Panc1 (cell line): ENCODE measurements around the gene ANTXR1. TPM values are rescaled to one million over a fixed set of nuclear protein-coding genes. Genes with fewer than 3 reads are reported as not detected.

Experiments used
- ATAC-seq: fragments of 200-7000 bp; cut with Tn5 transposase; 2 replicates; pipeline ENCODE4 v1.9.1; 2020; ENCODE audit warnings: mild to moderate bottlenecking, moderate library complexity
- BruUV-seq: library from RNA; stranded (reverse); fragments of 400-500 nt; replicated peaks from 2 replicates; lab custom pipeline; 2021; lab: Mats Ljungman, UMichigan
- CTCF ChIA-PET: fragments of 300-600 bp; sonication (Branson Sonifier 250); formaldehyde crosslinking; loops from one replicate; lab custom pipeline; 2022; ENCODE audit warnings: antibody characterized with exemption; lab: Charles Lee
- POLR2A ChIA-PET: fragments of 300-600 bp; sonication (Branson Sonifier 250); formaldehyde crosslinking; loops from one replicate; lab custom pipeline; 2022; ENCODE audit warnings: antibody characterized with exemption; lab: Charles Lee
- DNase-seq: peaks from one replicate; pipeline ENCODE4 v3.0.0-alpha.2; 2010; ENCODE audit warnings: low read depth, low spot score
- H3K27ac ChIP-seq: 2 replicates; pipeline ENCODE4 v1.5.1; 2011; ENCODE audit warnings: mild to moderate bottlenecking, low read length, inconsistent platforms
- H3K27me3 ChIP-seq: fragments of 200-500 bp; sonication (Bioruptor generic); 2 replicates; pipeline ENCODE4 v1.6.0; 2014; ENCODE audit warnings: low read length, inconsistent platforms; ENCODE audit not compliant: control insufficient read depth, insufficient read depth
- H3K36me3 ChIP-seq: fragments of 200-500 bp; sonication (Bioruptor generic); 2 replicates; pipeline ENCODE4 v1.5.1; 2014; ENCODE audit warnings: inconsistent platforms, mild to moderate bottlenecking, low read length, moderate library complexity; ENCODE audit not compliant: control insufficient read depth, insufficient read depth
- H3K4me1 ChIP-seq: 2 replicates; pipeline ENCODE4 v1.5.1; 2011; ENCODE audit warnings: inconsistent platforms, mild to moderate bottlenecking, low read length, moderate library complexity; ENCODE audit not compliant: control insufficient read depth, insufficient read depth
- H3K4me3 ChIP-seq, 2 experiments: 2 replicates each; pipeline ENCODE4 v1.5.1; 2011 to 2012; ENCODE audit warnings: low read depth in 2 of 2, low read length in 2 of 2, mild to moderate bottlenecking in 2 of 2, inconsistent platforms in 1 of 2, moderate library complexity in 1 of 2
- H3K9me3 ChIP-seq: fragments of 200-500 bp; sonication (Bioruptor generic); 2 replicates; pipeline ENCODE4 v1.5.1; 2014; ENCODE audit warnings: low read depth, mild to moderate bottlenecking, inconsistent platforms, low read length, moderate library complexity; ENCODE audit not compliant: control insufficient read depth, insufficient read depth
- POLR2AphosphoS5 ChIP-seq: IDR thresholded peaks from 2 replicates; pipeline ENCODE4 v1.6.1; 2012; ENCODE audit warnings: mild to moderate bottlenecking, low read depth, low read length, moderate library complexity
- REST ChIP-seq, 2 experiments: IDR thresholded peaks; 2 replicates each; pipeline ENCODE4 v1.6.1; 2011 to 2012; ENCODE audit warnings: low read depth in 2 of 2, control low read depth in 1 of 2, low read length in 1 of 2, mild to moderate bottlenecking in 1 of 2, moderate library complexity in 1 of 2; ENCODE audit not compliant: insufficient read depth in 1 of 2
- SIN3A ChIP-seq: IDR thresholded peaks from 2 replicates; pipeline ENCODE4 v1.6.1; 2012; ENCODE audit warnings: low read depth, mild to moderate bottlenecking, low read length, moderate library complexity, borderline replicate concordance; ENCODE audit not compliant: insufficient read depth
- TCF7L2 ChIP-seq: IDR thresholded peaks from 2 replicates; pipeline ENCODE4 v1.6.1; 2011; ENCODE audit warnings: mild to moderate bottlenecking, low read depth, low read length, inconsistent platforms
- in situ Hi-C: cut with HindIII; loops from 2 replicates; pipeline ENCODE4 v1.10.0; 2016; ENCODE audit warnings: low sequenced_read_pairs, low pct_unique_long_range_greater_than_20kb
- intact Hi-C: fragments of 100-400 bp; cut with micrococcal nuclease; formaldehyde crosslinking; loops from one replicate; pipeline ENCODE4 v1.10.0; 2022; ENCODE audit not compliant: unreplicated experiment
- total RNA-seq: library from RNA; stranded (reverse); gene quantifications from one replicate; pipeline ENCODE4 v1.2.1, GENCODE V29; 2021; ENCODE audit not compliant: unreplicated experiment
- TF ChIP-seq, protein P1 (sequence below): fragments of 450-650 bp; IDR thresholded peaks from 2 replicates; pipeline ENCODE4 v1.5.1; 2017; ENCODE audit warnings: mild to moderate bottlenecking

The ANTXR1 gene
- total RNA-seq, 1 experiment from 2014 or later, result 132 TPM

DNA sequence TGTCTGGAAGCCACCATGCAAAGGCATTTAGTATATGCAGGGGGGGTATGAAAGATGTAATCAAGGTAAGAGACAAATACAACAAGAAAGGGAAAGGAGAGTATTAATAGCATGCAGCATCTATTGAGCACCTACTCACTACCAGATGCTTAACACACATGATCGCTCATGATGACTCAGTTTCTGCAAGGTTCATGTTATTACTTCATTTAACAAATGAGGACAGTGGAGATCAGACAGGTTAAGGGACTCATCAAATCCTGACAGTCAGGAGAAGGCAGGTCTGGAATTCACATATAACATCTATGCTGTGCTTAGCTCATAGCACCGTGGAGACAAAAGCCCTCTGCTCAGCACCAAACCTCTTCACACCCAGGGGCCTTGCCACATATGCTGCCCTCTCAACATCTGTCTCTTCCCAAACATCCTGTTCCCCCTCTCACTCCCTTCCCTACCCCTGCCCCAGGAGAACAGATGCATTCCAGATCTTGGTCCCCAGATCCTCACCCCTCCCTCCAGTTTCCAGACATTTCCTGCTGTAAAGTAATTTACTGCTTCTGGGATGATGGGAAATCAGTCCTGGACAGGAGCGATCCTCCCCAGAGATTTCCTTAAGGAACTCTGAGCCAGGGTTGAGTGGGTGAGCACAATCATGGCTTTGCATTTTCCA is 155.3 kb downstream of the ANTXR1 start:
- in situ Hi-C loops (no loop called here), intact Hi-C loops (no loop called here)
- 0 out of 2 replicates have a peak, but pooled peaks cover 3% of the 10 kb centered on the region for H3K4me1 ChIP-seq
- no peak for ATAC-seq
- H3K9me3 ChIP-seq, result no peaks in the 10 kb centered on the region
- CTCF ChIA-PET, result no interaction called here
- POLR2A ChIA-PET, result no interaction called here
- no peak overlapping the region for H3K4me3 ChIP-seq
- no peak for TF ChIP-seq REST (IDR thresholded peaks at IDR 0.05; ENCODE audit: insufficient read depth in 1 of 2, low read depth in 2 of 2, low read length in 1 of 2)
- no peak for TF ChIP-seq TCF7L2
- TF ChIP-seq POLR2AphosphoS5, result no peak
- TF ChIP-seq, protein P1, sequence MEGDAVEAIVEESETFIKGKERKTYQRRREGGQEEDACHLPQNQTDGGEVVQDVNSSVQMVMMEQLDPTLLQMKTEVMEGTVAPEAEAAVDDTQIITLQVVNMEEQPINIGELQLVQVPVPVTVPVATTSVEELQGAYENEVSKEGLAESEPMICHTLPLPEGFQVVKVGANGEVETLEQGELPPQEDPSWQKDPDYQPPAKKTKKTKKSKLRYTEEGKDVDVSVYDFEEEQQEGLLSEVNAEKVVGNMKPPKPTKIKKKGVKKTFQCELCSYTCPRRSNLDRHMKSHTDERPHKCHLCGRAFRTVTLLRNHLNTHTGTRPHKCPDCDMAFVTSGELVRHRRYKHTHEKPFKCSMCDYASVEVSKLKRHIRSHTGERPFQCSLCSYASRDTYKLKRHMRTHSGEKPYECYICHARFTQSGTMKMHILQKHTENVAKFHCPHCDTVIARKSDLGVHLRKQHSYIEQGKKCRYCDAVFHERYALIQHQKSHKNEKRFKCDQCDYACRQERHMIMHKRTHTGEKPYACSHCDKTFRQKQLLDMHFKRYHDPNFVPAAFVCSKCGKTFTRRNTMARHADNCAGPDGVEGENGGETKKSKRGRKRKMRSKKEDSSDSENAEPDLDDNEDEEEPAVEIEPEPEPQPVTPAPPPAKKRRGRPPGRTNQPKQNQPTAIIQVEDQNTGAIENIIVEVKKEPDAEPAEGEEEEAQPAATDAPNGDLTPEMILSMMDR, result no peak
- TF ChIP-seq SIN3A, result no peak
- H3K36me3 ChIP-seq, result no peaks in the 10 kb centered on the region
- no peak for DNase-seq
- no peaks in the 10 kb centered on the region for H3K27me3 ChIP-seq
- peak overlapping the region; percentile 41 for H3K27ac ChIP-seq
- BruUV-seq, result no TSS peak

DNA sequence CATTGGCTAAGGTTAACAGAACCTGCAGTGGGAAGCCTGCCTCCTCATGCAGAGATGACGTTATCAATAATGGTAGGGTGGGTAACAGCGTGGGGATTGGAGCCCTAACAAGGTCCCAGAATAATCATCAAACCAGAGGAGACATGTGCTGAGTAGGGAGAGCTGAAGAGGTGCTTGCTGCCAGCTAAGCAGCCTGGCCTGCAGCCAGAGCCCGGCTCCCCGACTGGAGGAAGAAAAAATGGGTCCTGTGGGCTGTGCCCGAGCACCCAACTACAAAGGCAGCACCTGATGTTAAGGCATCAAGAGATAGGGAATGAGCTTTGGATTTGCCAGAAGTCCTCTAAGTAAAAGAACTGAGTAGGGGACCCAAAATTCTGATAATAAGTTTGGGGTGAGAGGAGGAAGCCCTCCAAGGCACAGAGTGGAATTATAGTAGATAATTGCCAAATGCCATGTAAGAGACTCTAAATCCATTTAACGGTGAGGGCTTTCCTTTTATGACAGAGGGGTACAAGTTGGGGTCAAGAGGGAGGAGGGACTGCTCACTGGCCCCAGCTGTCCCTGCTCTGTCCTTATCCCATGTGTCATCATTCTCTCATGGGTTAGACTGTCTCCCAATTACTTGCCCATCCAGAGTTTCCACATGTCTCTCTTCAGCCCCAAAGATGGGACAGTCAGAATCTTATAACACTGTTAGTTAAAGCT is 156.1 kb downstream of the ANTXR1 start:
- ATAC-seq, result no peak
- peak overlapping the region; percentile 49 for H3K27ac ChIP-seq
- POLR2A ChIA-PET, result no interaction called here

More for the DNA sequence above, 156.1 kb downstream of the ANTXR1 start:
- no peak for DNase-seq
- no peaks in the 10 kb centered on the region for H3K36me3 ChIP-seq
- H3K27me3 ChIP-seq, result no peaks in the 10 kb centered on the region
- in situ Hi-C loops, result no loop called here
- CTCF ChIA-PET, result no interaction called here
- 0 out of 2 replicates have a peak, but pooled peaks cover 3% of the 10 kb centered on the region for H3K4me1 ChIP-seq
- intact Hi-C loops, result no loop called here
- TF ChIP-seq POLR2AphosphoS5 (no peak), TCF7L2 (no peak), SIN3A (no peak), REST (IDR thresholded peaks at IDR 0.05; ENCODE audit: insufficient read depth in 1 of 2, low read depth in 2 of 2, low read length in 1 of 2) (no peak)
- TF ChIP-seq, protein P1, result no peak
- no TSS peak for BruUV-seq
- H3K4me3 ChIP-seq, result no peak overlapping the region
- H3K9me3 ChIP-seq, result no peaks in the 10 kb centered on the region
